ENCODE data around the gene C19orf67. TPM values are rescaled to one million over a fixed set of nuclear protein-coding genes. Genes with fewer than 3 reads are reported as not detected.

C19orf67 gene
- total and polyA plus RNA-seq, 2 of the 13 experiments (the other 11 are each of a cell fraction or from before 2014, with no cell fraction given): 0.11 to 0.32 TPM

DNA sequence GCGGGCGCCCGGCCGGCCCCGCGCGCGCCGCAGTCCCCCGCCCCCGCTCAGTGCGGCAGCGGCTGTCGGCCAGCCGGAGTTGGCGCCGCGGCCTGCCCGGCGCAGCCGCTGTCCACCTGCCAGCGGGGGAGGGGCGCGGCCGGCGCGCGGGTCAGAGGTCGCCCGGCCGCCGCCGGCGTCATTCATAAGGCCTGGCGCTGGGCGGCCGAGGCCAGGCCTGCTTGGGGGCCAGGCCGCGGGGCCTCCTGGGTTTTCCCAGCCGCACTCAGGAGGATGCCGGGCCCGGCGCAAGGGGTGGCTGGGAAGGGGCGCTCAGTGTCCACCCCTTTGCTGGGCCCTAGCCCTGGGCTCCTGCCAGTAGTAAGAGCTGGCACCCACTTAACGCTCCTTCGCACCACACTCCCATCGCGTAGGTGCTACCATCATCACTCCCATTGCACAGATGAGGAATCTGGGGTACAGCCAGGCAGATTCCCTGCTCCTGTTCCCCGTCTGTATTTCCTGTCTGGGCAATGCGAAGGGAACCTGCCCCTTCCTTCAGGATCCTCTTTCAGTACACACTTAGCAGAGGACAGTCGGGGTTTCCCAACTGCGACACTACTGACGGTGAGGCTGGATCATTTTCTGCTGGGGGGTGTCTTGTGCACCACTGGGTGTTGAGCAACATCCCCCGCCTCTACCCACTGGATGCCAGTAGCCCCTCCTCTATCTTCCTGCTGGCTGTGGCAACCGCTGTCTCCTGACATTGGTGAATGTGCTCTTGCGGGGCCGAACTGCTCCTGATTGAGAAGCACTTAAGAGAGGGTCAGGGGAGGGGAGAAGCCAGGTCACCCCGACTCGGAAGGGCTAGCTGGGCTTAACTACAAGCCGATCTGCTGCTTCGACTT, 32.8 kb upstream of the C19orf67 start (continued):
- peak; percentile 61; the same call in 1 of the 2 replicates for TF ChIP-seq ZNF446 (CRISPR knock-in tag; IDR thresholded peaks at IDR 0.05)
- TF ChIP-seq, protein P1, sequence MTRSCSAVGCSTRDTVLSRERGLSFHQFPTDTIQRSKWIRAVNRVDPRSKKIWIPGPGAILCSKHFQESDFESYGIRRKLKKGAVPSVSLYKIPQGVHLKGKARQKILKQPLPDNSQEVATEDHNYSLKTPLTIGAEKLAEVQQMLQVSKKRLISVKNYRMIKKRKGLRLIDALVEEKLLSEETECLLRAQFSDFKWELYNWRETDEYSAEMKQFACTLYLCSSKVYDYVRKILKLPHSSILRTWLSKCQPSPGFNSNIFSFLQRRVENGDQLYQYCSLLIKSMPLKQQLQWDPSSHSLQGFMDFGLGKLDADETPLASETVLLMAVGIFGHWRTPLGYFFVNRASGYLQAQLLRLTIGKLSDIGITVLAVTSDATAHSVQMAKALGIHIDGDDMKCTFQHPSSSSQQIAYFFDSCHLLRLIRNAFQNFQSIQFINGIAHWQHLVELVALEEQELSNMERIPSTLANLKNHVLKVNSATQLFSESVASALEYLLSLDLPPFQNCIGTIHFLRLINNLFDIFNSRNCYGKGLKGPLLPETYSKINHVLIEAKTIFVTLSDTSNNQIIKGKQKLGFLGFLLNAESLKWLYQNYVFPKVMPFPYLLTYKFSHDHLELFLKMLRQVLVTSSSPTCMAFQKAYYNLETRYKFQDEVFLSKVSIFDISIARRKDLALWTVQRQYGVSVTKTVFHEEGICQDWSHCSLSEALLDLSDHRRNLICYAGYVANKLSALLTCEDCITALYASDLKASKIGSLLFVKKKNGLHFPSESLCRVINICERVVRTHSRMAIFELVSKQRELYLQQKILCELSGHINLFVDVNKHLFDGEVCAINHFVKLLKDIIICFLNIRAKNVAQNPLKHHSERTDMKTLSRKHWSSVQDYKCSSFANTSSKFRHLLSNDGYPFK (CRISPR knock-in tag; IDR thresholded peaks at IDR 0.05; ENCODE audit: borderline replicate concordance): 0 out of 2 replicates have a peak, but pooled peaks have one; percentile 29
- TF ChIP-seq, protein P2, sequence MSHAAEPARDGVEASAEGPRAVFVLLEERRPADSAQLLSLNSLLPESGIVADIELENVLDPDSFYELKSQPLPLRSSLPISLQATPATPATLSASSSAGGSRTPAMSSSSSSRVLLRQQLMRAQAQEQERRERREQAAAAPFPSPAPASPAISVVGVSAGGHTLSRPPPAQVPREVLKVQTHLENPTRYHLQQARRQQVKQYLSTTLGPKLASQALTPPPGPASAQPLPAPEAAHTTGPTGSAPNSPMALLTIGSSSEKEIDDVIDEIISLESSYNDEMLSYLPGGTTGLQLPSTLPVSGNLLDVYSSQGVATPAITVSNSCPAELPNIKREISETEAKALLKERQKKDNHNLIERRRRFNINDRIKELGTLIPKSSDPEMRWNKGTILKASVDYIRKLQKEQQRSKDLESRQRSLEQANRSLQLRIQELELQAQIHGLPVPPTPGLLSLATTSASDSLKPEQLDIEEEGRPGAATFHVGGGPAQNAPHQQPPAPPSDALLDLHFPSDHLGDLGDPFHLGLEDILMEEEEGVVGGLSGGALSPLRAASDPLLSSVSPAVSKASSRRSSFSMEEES (CRISPR knock-in tag; IDR thresholded peaks at IDR 0.05): no peak; the same call in 1 of the 2 replicates
- TF ChIP-seq MYC (CRISPR knock-in tag; IDR thresholded peaks at IDR 0.05; ENCODE audit: borderline replicate concordance): peak; percentile 43; the same call in 1 of the 2 replicates
- TF ChIP-seq REL (CRISPR knock-in tag; conservative IDR thresholded peaks at IDR 0.05): no peak
- no peak; the same call in 1 of the 2 replicates for TF ChIP-seq AHR (CRISPR knock-in tag; IDR thresholded peaks at IDR 0.05)
- no peak for TF ChIP-seq PTBP1 (IDR thresholded peaks at IDR 0.05; ENCODE audit: low read depth, low read length, poor library complexity, severe bottlenecking)
- TF ChIP-seq, protein P3, sequence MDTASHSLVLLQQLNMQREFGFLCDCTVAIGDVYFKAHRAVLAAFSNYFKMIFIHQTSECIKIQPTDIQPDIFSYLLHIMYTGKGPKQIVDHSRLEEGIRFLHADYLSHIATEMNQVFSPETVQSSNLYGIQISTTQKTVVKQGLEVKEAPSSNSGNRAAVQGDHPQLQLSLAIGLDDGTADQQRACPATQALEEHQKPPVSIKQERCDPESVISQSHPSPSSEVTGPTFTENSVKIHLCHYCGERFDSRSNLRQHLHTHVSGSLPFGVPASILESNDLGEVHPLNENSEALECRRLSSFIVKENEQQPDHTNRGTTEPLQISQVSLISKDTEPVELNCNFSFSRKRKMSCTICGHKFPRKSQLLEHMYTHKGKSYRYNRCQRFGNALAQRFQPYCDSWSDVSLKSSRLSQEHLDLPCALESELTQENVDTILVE (CRISPR knock-in tag; IDR thresholded peaks at IDR 0.05): peak; percentile 20
- TF ChIP-seq SIN3A (IDR thresholded peaks at IDR 0.05; ENCODE audit: borderline replicate concordance, low read depth, low read length): no peak; the same call in 1 of the 2 replicates
- TF ChIP-seq SP140L (CRISPR knock-in tag; IDR thresholded peaks at IDR 0.05; ENCODE audit: borderline replicate concordance): no peak
- TF ChIP-seq NONO (IDR thresholded peaks at IDR 0.05): no peak
- TF ChIP-seq NONO (CRISPR knock-in tag; conservative IDR thresholded peaks at IDR 0.05): peak; percentile 63; the same call in 1 of the 2 replicates
- TF ChIP-seq ZNF563 (CRISPR knock-in tag; IDR thresholded peaks at IDR 0.05): peak; percentile 51; the same call in 1 of the 2 replicates
- TF ChIP-seq, protein P4, sequence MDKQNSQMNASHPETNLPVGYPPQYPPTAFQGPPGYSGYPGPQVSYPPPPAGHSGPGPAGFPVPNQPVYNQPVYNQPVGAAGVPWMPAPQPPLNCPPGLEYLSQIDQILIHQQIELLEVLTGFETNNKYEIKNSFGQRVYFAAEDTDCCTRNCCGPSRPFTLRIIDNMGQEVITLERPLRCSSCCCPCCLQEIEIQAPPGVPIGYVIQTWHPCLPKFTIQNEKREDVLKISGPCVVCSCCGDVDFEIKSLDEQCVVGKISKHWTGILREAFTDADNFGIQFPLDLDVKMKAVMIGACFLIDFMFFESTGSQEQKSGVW (CRISPR knock-in tag; IDR thresholded peaks at IDR 0.05; ENCODE audit: borderline replicate concordance): no peak
- no peak for TF ChIP-seq ZNF235 (CRISPR knock-in tag; IDR thresholded peaks at IDR 0.05; ENCODE audit: borderline replicate concordance)
- peak; percentile 95 for TF ChIP-seq ZFX (CRISPR knock-in tag; IDR thresholded peaks at IDR 0.05; ENCODE audit: low read depth)
- peak; percentile 95 for TF ChIP-seq ZNF7 (CRISPR knock-in tag; IDR thresholded peaks at IDR 0.05)
- peak; percentile 43; the same call in 1 of the 2 replicates for TF ChIP-seq NR2F2 (IDR thresholded peaks at IDR 0.05; ENCODE audit: borderline replicate concordance, low read depth)
- TF ChIP-seq MEIS1 (CRISPR knock-in tag; IDR thresholded peaks at IDR 0.05; ENCODE audit: borderline replicate concordance): no peak
